A549 treated with CpdA at 1 μM for 4 hours (cell line): ENCODE measurements around the gene NEIL3. TPM values are rescaled to one million over a fixed set of nuclear protein-coding genes. Genes with fewer than 3 reads are reported as not detected.

Experiments
- total RNA-seq: library from RNA; stranded (reverse); fragments of 200-300 nt; extraction: Qiagen RNA extraction; gene quantifications from 5 replicates; pipeline ENCODE4 v1.2.3, GENCODE V29; 2022; ENCODE audit warnings: low read depth

NEIL3 gene, protein sequence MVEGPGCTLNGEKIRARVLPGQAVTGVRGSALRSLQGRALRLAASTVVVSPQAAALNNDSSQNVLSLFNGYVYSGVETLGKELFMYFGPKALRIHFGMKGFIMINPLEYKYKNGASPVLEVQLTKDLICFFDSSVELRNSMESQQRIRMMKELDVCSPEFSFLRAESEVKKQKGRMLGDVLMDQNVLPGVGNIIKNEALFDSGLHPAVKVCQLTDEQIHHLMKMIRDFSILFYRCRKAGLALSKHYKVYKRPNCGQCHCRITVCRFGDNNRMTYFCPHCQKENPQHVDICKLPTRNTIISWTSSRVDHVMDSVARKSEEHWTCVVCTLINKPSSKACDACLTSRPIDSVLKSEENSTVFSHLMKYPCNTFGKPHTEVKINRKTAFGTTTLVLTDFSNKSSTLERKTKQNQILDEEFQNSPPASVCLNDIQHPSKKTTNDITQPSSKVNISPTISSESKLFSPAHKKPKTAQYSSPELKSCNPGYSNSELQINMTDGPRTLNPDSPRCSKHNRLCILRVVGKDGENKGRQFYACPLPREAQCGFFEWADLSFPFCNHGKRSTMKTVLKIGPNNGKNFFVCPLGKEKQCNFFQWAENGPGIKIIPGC
- total RNA-seq, result 13.7 to 16.3 TPM (median 15.4 TPM) in 5 replicates

DNA sequence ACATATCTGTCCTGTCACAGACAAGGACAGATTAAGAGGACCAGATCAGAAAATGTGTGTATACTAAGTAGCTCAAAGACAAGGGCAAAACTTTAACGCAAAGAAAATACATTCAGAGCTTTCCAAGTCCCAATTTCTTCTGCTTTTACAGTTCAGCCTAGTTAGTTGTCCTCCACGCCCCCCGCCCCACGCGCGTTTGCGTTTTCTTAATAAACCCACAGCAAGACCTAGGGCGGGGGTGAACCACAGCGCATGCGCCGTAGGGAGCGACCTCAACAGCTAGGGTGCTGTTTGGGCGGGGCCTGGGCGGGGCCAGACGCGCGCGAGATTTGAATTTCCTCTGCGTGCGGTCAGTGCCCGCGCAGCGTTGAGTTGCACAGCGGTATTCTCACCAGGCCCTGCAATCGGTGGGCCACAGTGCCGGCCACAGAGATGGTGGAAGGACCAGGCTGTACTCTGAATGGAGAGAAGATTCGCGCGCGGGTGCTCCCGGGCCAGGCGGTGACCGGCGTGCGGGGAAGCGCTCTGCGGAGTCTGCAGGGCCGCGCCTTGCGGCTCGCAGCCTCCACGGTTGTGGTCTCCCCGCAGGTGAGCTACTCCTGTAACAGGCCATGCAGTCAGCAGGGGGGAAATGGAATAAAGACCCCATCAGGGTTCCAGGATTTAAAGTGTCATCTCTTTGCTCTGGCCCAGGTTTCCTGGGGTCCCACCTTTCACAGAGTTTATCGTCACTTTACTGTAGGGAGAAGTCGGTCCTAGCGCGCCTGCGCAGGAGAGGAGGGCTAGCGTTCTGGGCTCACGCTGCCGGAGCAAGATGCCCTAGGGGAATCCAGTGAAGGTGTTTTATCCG lies at the start of gene NEIL3:
Gene NEIL3 (plus strand): TSS at position 353 of the 850 bp plus-strand sequence. CDS start 80 bp downstream, at position 433.

Other genes starting within 250 kb of the NEIL3 start
- 16.0 to 33.4 TPM (median 20.9 TPM) in 5 replicates for gene AGA, start 132.6 kb downstream of the NEIL3 start, total RNA-seq